ENCODE measurements around the gene ATRN.
"Not testable (repeated sequence)": the region's sequence is repeated elsewhere in the genome, so short reads cannot be mapped to it uniquely, and the experiment has no call there.

Gene ATRN

GRCh38 chr20:3471397-3472021 lies 691 bp downstream of the ATRN start:
- no peak for DNase-seq

DNA sequence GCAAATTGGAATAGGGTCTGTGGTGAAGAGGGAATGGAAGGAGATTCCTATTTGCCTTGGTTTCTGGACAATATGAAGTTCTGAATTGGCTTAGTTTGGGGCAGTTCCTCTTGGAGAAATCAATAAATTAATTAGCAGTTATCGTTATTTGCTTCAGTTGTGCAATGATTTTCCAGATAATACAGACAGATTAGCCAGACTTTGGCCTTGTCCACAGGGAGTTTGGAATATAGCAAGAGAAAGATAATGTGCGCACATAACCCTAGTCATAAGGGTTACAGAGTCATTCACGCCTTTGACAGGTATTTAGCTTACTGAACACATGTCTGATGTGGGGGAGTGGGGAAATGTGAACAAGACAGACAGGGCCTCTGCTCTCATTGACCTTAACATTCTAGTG lies 1.3 kb downstream of the ATRN start:
- no peak for DNase-seq

DNA sequence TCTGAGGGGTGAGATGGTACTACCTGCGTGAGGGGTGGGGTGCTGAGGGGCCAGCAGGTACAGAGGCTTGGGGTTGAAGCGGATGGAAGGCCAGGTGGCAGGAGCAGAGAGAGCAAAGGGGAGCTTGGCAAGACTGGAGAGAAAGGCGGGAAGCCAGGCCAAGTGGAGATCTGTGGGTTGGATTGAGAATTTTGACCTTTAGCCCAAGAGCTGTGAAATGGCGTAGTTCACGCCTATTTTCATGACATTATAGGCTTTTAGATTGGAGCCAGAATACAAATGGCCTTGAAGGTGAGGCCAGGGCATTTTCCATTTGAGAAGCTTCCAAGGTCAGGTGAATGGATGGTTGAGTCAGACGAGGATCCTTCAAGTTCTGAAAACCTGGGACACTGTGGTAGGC lies 2.5 kb downstream of the ATRN start:
- DNase-seq, result no peak

- no peak for DNase-seq
Measured at GRCh38 chr20:3473944-3474343, 3.1 kb downstream of the ATRN start.

GRCh38 chr20:3477003-3477860 lies 6.4 kb downstream of the ATRN start:
- DNase-seq, result not testable (repeated sequence)

GRCh38 chr20:3477861-3478544 lies 7.2 kb downstream of the ATRN start:
- DNase-seq, result no peak

- no peak for DNase-seq
Measured at GRCh38 chr20:3479025-3479424, 8.2 kb downstream of the ATRN start.

GRCh38 chr20:3479759-3480615 lies 9.2 kb downstream of the ATRN start:
- no peak for DNase-seq

DNA sequence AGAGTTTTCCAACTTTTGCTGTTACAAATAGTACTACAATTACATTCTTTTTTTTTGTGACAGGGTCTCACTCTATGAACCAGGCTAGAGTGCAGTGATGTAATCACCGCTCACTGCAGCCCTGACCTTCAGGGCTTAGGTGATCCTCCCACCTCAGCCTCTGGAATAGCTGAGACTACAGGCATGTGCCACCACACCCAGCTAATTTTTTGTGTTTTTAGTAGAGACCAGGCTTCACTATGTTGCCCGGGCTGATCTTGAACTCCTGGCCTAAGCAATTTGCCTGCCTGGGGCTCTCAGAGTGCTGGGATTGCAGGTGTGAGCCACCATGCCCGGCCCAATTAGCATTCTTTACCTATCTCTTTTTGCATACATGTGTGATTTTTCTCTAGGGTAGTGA lies 12.5 kb downstream of the ATRN start:
- no peak for DNase-seq

DNA sequence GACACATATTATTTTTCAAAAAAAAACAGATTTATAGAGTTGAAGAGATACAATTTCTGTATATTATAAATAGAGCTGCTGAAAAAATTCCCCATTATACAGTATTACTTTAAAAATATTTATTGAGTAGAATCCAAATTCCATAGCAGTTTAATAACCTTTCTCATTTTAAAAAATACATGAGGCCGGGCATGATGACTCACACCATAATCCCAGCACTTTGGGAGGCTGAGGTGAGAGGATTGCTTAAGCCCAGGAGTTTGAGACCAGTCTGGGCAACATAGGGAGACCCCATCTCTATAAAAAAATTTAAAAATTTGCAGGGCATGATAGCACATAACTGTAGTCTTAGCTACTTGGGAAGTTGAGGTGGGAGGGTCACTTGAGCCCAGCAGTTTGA lies 13.0 kb downstream of the ATRN start:
- no peak for DNase-seq

GRCh38 chr20:3485913-3486312 lies 15.1 kb downstream of the ATRN start:
- DNase-seq, result no peak

DNA sequence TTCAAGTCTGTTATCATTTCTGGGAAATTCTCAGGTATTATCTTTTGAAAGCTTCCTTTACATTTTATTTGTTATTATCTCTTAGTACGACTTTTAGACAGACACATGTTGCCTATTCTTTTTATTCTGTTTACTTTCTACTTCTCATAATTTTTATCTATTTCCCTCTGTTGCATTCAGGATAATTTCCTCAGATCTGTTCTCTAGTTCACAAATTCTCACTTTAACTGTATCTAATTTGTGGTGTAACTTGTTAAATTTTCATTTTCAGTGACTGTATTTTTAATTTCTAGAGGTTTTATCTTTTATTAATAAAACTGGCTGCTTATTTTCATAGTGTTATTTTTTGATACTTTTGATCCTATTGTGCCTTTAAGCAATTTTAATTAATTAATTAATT lies 16.0 kb downstream of the ATRN start:
- DNase-seq, result no peak

GRCh38 chr20:3492669-3493068 lies 21.9 kb downstream of the ATRN start:
- no peak for DNase-seq

DNA sequence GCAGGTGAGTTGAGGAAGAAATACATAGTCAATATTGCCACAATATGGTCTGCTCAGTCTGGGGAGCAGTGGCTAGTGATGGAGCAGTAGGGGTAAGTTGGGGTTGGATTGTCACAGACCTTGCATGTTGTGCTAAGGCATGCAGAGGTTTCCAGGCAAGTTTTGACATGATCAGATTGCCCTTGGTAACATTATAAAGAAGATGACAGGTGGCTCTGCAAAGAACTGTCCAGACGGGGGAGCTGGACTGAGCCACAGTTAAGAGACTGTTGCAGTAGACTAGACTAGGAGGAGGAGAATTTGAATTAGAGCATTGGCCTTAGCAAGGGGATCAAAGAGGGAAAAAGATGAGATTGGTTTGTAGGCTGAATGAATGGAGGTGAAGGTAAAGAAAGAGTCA lies 23.4 kb downstream of the ATRN start:
- DNase-seq, result no peak

- no peak for DNase-seq
Measured at GRCh38 chr20:3502878-3503277, 32.1 kb downstream of the ATRN start.

DNA sequence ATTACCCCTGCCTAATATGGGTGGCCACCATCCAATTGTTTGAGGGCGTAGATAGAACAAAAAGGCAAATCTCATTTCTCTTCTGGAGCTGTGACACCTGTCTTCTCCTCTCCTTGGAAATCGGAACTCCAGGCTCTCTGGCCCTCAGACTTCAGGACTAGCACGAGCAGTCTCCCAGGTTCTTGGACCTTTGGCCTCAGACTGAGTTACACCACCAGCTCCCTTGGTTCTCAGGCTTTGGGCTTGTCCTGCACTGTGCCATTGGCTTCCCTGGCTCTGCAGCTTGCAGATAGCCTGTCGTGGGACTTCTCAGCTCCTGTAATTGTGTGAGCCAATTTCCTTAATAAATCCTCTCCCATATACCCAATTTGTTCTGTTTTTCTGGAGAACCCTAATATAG lies 34.3 kb downstream of the ATRN start:
- no peak for DNase-seq

DNA sequence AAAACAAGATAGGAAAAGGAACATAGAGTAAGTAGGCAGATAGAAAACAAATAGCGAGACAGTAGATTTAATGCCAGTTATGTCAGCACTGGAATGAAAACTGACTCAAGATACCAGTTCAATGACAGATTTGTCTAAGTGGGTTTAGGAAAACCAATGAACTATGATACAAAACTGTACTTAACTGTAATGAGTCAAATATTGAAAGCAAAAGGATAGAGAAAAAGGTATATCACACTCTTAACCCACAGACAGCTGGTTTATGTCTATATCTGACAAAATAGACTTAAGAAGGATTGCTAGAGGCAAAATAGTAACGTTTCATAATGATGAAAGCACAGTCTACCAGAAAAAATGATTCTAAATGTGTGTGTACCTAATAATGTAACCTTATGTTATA lies 38.2 kb downstream of the ATRN start:
- no peak for DNase-seq

- no peak for DNase-seq
Measured at GRCh38 chr20:3510110-3510509, 39.3 kb downstream of the ATRN start.

- DNase-seq, result not testable (repeated sequence)
Measured at GRCh38 chr20:3512239-3512638, 41.4 kb downstream of the ATRN start.

DNA sequence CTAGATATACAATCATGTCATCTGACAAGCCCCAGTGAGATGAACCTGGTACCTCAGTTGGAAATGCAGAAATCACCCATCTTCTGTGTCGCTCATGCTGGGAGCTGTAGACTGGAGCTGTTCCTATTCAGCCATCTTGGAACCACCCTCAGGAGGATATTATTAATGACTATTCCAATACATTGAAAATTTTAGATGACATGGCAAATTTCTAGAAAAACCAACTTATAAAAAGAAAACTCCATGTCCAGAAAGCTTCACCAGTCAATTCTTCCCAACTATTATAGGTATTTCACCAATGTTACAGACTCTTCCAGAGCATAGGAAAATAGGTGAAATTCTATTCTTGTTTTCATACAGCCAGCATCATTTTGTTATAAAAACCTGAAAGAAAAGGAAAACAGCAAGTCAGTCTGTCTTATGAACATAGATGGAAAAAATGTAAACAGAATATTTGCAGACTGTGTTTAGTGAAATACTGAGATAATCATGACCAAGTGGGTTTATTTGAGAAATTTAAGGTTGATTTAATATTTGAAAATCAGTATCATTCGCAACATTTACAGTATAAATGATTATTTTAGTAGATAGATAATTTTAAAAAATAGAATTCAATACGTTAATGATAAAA lies 43.3 kb downstream of the ATRN start:
- no peak for DNase-seq

GRCh38 chr20:3515379-3516170 lies 44.8 kb downstream of the ATRN start:
- no peak for DNase-seq

Measured in NCI-H2227 treated with DMSO at 0.1 percent for 48 hours (cell line).